AG04449 (cell line): ENCODE data around the gene ANKS1B.

ENCODE experiments used
- CTCF ChIA-PET: fragments of 350-600 bp; formaldehyde crosslinking; extraction: SDS; loops from one replicate; lab custom pipeline; 2021; ENCODE audit warnings: antibody characterized with exemption; lab: Yijun Ruan, JAX
- POLR2A ChIA-PET: fragments of 400-600, 350-600 bp; formaldehyde crosslinking; extraction: SDS; loops from one replicate; lab custom pipeline; 2020; ENCODE audit warnings: antibody characterized with exemption, inconsistent platforms; lab: Yijun Ruan, JAX
- DNase-seq: peaks from one replicate; pipeline ENCODE4 v3.0.0-alpha.2; 2010; ENCODE audit warnings: low read depth, low spot score
- H3K4me3 ChIP-seq: 2 replicates; pipeline ENCODE4 v1.5.1; 2011; ENCODE audit warnings: low read depth, mild to moderate bottlenecking, control low read depth, low read length
- TF ChIP-seq, protein P1 (sequence below): IDR thresholded peaks from one replicate; pipeline ENCODE4 v1.5.1; 2011; ENCODE audit warnings: mild to moderate bottlenecking, moderate library complexity, low read length, control low read depth, inconsistent platforms; ENCODE audit not compliant: insufficient read depth; ENCODE audit errors: missing control alignments

Gene ANKS1B

DNA sequence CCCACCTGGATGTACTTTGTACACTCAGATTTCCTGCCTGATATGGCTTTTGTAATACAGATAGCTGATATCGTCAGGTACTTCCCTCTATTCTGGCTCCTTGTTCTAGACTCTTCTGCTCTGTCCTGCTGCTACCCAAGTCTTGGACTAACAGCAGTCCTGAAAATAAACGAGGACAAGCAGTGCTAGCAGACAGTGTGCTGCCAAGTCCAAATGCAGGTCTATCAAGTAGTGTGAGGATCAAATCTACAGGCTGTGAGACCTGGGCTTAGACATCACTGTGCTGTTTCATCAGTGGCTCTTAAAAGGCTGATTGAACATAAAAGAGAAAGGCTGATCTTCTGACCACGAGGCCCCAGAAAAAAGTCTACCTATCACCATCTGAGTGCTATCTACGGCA, 921.6 kb downstream of the ANKS1B start:
- TF ChIP-seq, protein P1, sequence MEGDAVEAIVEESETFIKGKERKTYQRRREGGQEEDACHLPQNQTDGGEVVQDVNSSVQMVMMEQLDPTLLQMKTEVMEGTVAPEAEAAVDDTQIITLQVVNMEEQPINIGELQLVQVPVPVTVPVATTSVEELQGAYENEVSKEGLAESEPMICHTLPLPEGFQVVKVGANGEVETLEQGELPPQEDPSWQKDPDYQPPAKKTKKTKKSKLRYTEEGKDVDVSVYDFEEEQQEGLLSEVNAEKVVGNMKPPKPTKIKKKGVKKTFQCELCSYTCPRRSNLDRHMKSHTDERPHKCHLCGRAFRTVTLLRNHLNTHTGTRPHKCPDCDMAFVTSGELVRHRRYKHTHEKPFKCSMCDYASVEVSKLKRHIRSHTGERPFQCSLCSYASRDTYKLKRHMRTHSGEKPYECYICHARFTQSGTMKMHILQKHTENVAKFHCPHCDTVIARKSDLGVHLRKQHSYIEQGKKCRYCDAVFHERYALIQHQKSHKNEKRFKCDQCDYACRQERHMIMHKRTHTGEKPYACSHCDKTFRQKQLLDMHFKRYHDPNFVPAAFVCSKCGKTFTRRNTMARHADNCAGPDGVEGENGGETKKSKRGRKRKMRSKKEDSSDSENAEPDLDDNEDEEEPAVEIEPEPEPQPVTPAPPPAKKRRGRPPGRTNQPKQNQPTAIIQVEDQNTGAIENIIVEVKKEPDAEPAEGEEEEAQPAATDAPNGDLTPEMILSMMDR = no peak
- H3K4me3 ChIP-seq = no peak overlapping the region
- ChIA-PET CTCF (no interaction called here), POLR2A (no interaction called here)
- no peak for DNase-seq

- POLR2A ChIA-PET = no interaction called here
- no peak overlapping the region for H3K4me3 ChIP-seq
- CTCF ChIA-PET = interaction anchor here (0.6 to 0.9 kb wide), 2 partner anchors 251 to 599 kb away, joined by 3 read pairs; no protein-coding TSS in a partner anchor
- TF ChIP-seq, protein P1 = no peak
- DNase-seq = no peak
These were observed 924.8 kb downstream of the ANKS1B start for GRCh38 chr12:99059824-99060511.

GRCh38 chr12:99057670-99058069, 927.1 kb downstream of the ANKS1B start:
- CTCF ChIA-PET = no interaction called here
- POLR2A ChIA-PET = no interaction called here

DNA sequence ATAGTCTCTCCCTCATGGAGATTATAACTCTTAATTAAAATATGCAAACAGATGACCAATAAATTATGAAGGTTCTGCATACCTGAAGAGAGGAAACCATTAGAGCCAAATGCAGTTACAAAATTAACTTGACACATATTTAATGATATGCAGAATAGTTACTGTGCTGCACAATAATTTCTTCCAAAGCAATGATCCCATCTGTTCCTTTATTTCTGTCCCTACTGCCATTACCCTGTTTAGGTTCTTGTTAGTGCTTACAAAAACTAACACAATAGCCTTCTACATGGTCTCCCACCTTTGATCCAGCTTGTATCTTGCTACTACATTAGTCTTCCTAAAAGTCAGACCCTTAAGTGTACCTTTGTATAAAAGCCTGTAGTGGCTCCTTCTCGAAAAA, 928.5 kb downstream of the ANKS1B start:
- TF ChIP-seq, protein P1 = no peak
- H3K4me3 ChIP-seq = no peak overlapping the region
- CTCF ChIA-PET = no interaction called here
- no peak for DNase-seq
- POLR2A ChIA-PET = no interaction called here

More at GRCh38 chr12:99057670-99058069, 927.1 kb downstream of the ANKS1B start:
- no peak overlapping the region for H3K4me3 ChIP-seq
- TF ChIP-seq, protein P1 = no peak
- DNase-seq = no peak

DNA sequence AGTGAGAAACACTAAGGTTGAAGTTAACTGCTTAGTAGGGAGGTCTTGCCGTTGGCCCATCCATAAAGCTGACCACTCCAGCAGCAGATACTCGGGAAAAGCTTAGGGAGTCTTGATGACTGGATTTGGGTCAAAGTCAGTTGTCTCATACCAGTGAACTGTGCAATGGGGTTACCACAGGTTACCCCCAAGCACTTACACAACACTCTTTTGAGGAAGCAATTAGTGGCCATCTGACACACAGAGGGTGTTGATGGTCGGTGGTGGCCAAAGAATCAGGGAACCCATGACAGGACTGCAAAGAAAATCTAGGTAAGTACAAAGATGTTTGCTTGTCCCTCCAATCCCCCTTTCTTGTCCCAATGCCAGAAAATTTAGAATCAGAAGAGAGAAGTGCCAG, 929.4 kb downstream of the ANKS1B start:
- DNase-seq = no peak
- H3K4me3 ChIP-seq = no peak overlapping the region
- TF ChIP-seq, protein P1 = no peak
- ChIA-PET CTCF (interaction anchor here (3.6 kb wide), 1 partner anchor 11 kb away, joined by 20 read pairs; no protein-coding TSS in a partner anchor), POLR2A (no interaction called here)

DNA sequence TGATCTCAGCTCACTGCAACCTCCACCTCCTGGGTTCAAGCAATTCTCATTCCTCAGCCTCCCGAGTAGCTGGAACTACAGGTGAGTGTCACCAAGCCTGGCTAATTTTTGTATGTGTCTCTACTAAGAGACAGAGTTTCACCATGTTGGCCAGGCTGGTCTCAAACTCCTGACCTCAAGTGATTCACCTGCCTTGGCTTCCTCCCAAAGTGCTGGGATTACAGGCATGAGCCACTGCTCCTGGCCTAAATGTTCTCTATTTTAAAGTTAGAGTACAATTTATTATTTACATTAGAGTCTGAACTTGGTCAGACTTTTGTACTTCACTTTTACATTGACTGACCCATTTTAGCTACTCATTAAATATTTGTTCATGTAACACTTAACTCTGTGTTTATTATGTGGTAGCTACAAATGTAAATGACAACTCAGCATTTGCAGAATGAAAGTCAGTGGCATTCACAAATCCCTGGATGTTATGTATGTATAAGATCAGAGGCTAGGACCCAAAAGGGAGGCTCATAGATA, 930.1 kb downstream of the ANKS1B start:
- H3K4me3 ChIP-seq = no peak overlapping the region
- DNase-seq = no peak
- ChIA-PET CTCF (interaction anchor here (3.6 kb wide), 1 partner anchor 10 kb away, joined by 20 read pairs; no protein-coding TSS in a partner anchor), POLR2A (no interaction called here)
- TF ChIP-seq, protein P1 = no peak
